GM18909 (cell line): ENCODE measurements around the gene TMPRSS3.

Experiments used
- ATAC-seq: cut with Tn5 transposase; IDR thresholded peaks from one replicate; pipeline ENCODE4 v1.9.1; 2021; ENCODE audit warnings: mild to moderate bottlenecking; ENCODE audit not compliant: unreplicated experiment, poor library complexity

Gene TMPRSS3

GRCh38 chr21:42375966-42376337 is 19.9 kb downstream of the TMPRSS3 start:
- no peak for ATAC-seq

DNA sequence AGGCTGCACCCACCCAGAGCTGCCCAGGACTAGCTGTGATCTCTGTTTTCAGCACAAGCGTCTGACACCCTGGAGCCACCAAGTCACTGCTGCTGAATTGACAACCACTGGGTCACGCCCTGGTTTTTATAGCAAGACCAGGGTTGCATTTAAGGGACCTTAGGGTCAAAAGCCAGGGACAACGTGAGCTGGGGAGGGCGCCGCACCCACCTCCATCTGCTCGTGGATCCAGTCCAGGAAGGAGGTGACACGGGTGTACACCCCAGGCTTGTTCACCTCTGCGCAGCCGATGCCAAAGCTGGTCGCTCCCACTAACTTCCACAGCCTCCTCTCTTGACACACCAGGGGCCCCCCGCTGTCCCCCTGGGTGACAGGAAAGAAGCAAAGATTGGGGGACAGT is 20.3 kb downstream of the TMPRSS3 start:
- ATAC-seq: no peak

- no peak for ATAC-seq
Measured at GRCh38 chr21:42374864-42375499, 20.9 kb downstream of the TMPRSS3 start.

DNA sequence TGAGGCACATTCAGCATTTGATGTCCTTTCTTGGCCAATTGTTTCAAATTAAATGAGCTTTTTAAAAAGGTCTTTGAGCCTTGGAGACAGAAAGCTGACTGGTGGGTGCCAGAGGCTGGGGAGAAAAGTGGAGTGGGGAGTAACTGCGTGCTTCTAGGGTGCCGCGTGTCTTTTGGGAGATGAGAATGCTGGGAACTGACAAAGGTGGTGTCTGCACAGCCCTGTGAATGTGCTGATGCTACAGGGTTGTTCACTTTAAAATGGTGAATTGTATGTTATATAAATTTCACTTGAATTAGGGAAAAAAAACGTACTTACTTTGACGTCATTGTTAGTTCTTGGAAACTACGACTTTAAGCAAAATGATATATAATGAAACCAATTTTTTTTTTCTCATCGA is 21.4 kb downstream of the TMPRSS3 start:
- ATAC-seq: no peak

- ATAC-seq: no peak
Measured at GRCh38 chr21:42373908-42374455, 21.9 kb downstream of the TMPRSS3 start.

- no peak for ATAC-seq
Measured at GRCh38 chr21:42373196-42373907, 22.5 kb downstream of the TMPRSS3 start.

DNA sequence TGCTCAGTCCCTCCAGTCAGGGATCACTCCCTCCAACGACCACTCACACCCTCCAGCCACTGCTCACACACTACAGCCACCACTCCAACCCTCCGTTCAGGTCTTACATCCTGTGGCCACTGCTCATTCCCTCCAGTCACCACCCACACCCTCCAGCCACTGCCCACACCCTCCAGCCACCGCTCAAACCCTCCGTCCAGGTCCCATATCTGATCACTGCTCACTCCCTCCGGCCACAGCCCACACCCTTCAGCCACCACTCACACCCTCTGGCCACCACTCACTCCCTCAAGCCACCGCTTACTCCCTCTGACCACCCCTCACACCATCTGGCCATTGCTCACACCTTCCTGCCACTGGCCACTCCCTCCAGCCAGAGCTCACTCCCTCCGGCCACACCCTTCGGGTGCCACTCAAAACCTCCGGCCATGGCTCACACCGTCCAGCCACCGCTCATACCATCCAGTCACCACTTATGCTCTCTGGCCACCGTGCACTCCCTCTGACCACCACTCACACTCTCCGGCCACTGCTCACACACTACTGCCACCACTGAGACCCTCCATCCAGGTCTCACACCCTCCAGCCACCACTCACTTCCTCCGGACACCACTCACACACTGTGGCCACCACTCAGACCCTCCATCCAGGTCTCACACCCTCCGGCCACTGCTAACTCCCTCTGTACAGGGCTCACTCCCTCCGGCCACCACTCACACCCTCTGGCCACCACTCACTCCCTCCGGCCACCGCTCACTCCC is 24.8 kb downstream of the TMPRSS3 start:
- ATAC-seq: no peak

- ATAC-seq: no peak
Measured at GRCh38 chr21:42369821-42370220, 26.0 kb downstream of the TMPRSS3 start.

GRCh38 chr21:42367367-42368165 is 28.3 kb downstream of the TMPRSS3 start:
- no peak for ATAC-seq

GRCh38 chr21:42366292-42367010 is 29.4 kb downstream of the TMPRSS3 start, which contains the start of gene TFF1:
TFF1 (minus strand) TSS chr21:42366535; CDS start chr21:42366495, 40 bp downstream.
- ATAC-seq: no peak

GRCh38 chr21:42365770-42366169 is 30.1 kb downstream of the TMPRSS3 start:
- ATAC-seq: no peak

DNA sequence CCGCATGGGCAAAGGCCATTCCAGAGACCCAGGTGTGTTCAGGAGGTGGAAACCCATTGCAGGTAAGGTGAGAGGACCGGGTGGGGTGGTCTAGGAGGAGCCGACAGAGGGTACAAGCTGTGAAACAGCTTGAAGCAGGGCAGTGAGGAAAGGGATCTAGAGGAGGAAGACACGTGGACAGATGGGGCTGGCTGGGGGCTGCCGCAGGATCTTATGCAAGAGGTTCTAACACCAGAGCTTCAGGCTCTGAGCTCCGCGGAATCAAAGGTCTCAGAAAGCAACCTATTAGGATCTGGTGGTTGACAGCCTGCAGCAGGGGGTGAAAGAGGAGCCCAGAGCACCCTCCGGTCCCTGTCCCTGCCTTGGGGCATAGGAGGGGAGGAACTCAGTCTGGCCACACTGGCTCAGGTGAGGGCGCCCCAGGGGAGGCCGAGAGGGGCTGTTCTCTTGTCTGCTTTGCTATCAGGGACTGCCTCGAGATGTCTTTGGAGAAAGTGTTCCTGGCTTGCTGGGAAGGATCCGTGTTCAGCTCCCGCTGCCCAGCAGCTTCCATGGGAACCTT is 31.5 kb downstream of the TMPRSS3 start:
- no peak for ATAC-seq

DNA sequence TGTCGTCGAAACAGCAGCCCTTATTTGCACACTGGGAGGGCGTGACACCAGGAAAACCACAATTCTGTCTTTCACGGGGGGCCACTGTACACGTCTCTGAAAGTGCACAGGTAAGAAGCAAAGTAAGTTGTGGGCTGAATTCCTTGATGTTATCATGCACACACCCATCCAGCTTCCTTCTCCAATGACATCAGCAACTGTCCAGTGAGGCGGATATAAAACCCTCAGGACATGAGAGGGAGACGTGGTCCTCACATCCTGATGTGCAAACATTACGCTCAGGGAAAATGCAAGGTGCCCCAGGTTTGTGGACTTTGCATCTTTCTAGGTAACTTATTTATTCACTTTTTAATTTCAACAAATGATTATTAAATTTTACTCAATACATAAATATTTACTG is 32.5 kb downstream of the TMPRSS3 start:
- ATAC-seq: no peak

DNA sequence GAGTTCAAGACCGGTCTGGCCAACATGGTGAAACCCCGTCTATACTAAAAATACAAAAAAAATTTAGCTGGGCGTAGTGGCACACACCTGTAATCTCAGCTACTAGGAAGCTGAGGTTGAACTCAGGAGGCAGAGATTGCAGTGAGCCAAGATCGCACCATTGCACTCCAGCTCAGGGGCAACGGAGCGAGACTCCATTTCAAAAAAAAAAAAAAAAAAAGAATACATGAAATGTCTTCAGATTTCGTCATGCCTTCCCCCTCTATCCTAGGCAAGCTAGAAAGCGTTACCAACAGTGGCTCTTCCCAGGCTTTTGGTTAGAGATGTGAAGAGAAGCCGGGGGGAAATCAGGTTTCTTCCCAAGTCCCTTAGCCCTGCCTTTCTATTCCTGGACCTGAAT is 33.2 kb downstream of the TMPRSS3 start:
- no peak for ATAC-seq

DNA sequence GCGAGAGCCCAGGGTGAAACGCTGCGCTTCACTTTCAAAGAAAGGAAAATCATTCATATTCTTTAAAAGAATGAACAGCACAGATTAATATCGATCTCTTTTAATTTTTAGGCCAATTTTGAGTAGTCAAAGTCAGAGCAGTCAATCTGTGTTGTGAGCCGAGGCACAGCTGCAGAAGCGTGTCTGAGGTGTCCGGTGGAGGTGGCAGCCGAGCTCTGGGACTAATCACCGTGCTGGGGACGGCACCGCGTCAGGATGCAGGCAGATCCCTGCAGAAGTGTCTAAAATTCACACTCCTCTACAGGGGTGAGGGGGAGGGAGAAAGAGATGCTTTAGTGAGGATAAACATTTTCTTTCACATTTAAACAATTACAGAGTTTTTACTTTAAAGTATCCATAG is 33.7 kb downstream of the TMPRSS3 start:
- no peak for ATAC-seq

- no peak for ATAC-seq
Measured at GRCh38 chr21:42361286-42361685, 34.6 kb downstream of the TMPRSS3 start.

GRCh38 chr21:42360317-42360716 is 35.5 kb downstream of the TMPRSS3 start:
- ATAC-seq: no peak

DNA sequence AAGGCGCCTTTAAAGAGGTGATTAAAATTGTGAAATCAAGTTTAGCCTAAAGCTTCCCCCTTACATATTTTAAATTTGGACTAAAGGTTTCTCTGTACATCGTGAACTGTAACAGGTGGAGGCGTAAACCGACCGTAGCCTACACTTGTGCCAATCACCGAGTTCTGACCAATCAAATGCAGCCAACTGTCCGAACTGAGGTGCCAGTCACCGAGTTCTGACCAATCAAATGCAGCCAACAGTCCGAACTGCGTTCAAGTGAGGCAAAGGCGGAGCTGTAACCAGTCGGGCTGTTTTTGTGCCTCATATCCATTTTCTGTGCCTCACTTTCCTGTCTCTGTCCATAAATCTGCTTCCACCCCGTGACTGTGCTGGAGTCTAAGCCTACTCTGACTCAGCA is 36.9 kb downstream of the TMPRSS3 start:
- no peak for ATAC-seq

- ATAC-seq: no peak
Measured at GRCh38 chr21:42358261-42358660, 37.6 kb downstream of the TMPRSS3 start.
